Adrenal gland (tissue), 5 donors: ENCODE results near the gene ZBP1.

Experiments
- CTCF ChIP-seq, 6 experiments: fragments of 450-650 bp in 4 of 6; fragments of 200-600 bp in 2 of 6; sonication (generic) in 1 of 6; IDR thresholded peaks; 1 replicate in 5 of 6; 2 replicates in 1 of 6; pipeline versions ENCODE4 v1.5.1 to v1.8.0; 2016 to 2021; ENCODE audit warnings: antibody characterized with exemption in 6 of 6, mild to moderate bottlenecking in 2 of 6, moderate library complexity in 1 of 6
- POLR2A ChIP-seq, 2 donors: fragments of 450-650 bp; IDR thresholded peaks; one replicate each; pipeline ENCODE4 v1.6.1; 2017; ENCODE audit warnings: antibody characterized with exemption in 2 of 2, mild to moderate bottlenecking in 2 of 2, moderate library complexity in 1 of 2
- donor health status: DM: no; HTN: no; CAD: no.

- TF ChIP-seq POLR2A (IDR thresholded peaks at IDR 0.05) (no peak), CTCF (IDR thresholded peaks at IDR 0.05) (no peak)
These were observed 33.7 kb upstream of the ZBP1 start for GRCh38 chr20:57653910-57654309.
